Keratinocyte (primary cell): ENCODE results near the gene PUM1. TPM values are rescaled to one million over a fixed set of nuclear protein-coding genes. Genes with fewer than 3 reads are reported as not detected.

Source experiments
- DNase-seq: peaks from one replicate; pipeline ENCODE4 v3.0.0-alpha.2; 2011; ENCODE audit warnings: low read depth, missing footprints, low spot score
- FAIRE-seq: peaks from 2 replicates; lab custom pipeline; 2011; peaks lifted over from hg19 to GRCh38; lab: Jason Lieb, UNC
- H2AFZ ChIP-seq: 2 replicates; pipeline ENCODE4 v1.6.0; 2012; ENCODE audit warnings: low read length, control low read depth, inconsistent platforms; ENCODE audit not compliant: control insufficient read depth
- H3K27ac ChIP-seq: 2 replicates; pipeline ENCODE4 v1.5.1; 2011; ENCODE audit warnings: low read length; ENCODE audit not compliant: control insufficient read depth, insufficient read depth
- H3K27me3 ChIP-seq: 3 replicates; pipeline ENCODE4 v1.6.0; 2011; ENCODE audit warnings: low read length; ENCODE audit not compliant: control insufficient read depth, insufficient read depth; ENCODE audit errors: extremely low read depth
- H3K36me3 ChIP-seq, 2 experiments: 2 replicates in 1 of 2; 3 replicates in 1 of 2; pipeline ENCODE4 v1.5.1; 2011; ENCODE audit warnings: low read length in 2 of 2, mild to moderate bottlenecking in 1 of 2; ENCODE audit not compliant: control insufficient read depth in 2 of 2, insufficient read depth in 2 of 2; ENCODE audit errors: extremely low read depth in 1 of 2
- H3K4me1 ChIP-seq: 3 replicates; pipeline ENCODE4 v1.5.1; 2011; ENCODE audit warnings: low read length; ENCODE audit not compliant: control insufficient read depth, insufficient read depth; ENCODE audit errors: extremely low read depth
- H3K4me2 ChIP-seq: 3 replicates; pipeline ENCODE4 v1.6.0; 2011; ENCODE audit warnings: low read depth, low read length; ENCODE audit not compliant: control insufficient read depth, insufficient read depth; ENCODE audit errors: extremely low read depth
- H3K4me3 ChIP-seq, 3 experiments: fragments of 200-600 bp in 1 of 3; sonication (generic) in 1 of 3; 2 replicates in 2 of 3; 3 replicates in 1 of 3; pipeline ENCODE4 v1.5.1; 2011 to 2016; ENCODE audit warnings: low read length in 3 of 3, mild to moderate bottlenecking in 3 of 3, control low read depth in 2 of 3, inconsistent platforms in 1 of 3, low read depth in 1 of 3, mixed read lengths in 1 of 3, mixed run types in 1 of 3, moderate library complexity in 1 of 3; ENCODE audit not compliant: control insufficient read depth in 2 of 3, insufficient read depth in 2 of 3; ENCODE audit errors: extremely low read depth in 1 of 3
- H3K79me2 ChIP-seq: 2 replicates; pipeline ENCODE4 v1.6.0; 2012; ENCODE audit warnings: low read length; ENCODE audit not compliant: control insufficient read depth, insufficient read depth
- H3K9ac ChIP-seq: 3 replicates; pipeline ENCODE4 v1.6.0; 2011; ENCODE audit warnings: low read length; ENCODE audit not compliant: control insufficient read depth, insufficient read depth; ENCODE audit errors: extremely low read depth
- H3K9me1 ChIP-seq: 3 replicates; pipeline ENCODE4 v1.6.0; 2011; ENCODE audit warnings: low read length; ENCODE audit not compliant: control insufficient read depth, insufficient read depth; ENCODE audit errors: extremely low read depth
- H3K9me3 ChIP-seq: 2 replicates; pipeline ENCODE4 v1.5.1; 2012; ENCODE audit warnings: low read depth, low read length; ENCODE audit not compliant: control insufficient read depth
- H4K20me1 ChIP-seq: 3 replicates; pipeline ENCODE4 v1.6.0; 2011; ENCODE audit warnings: low read length; ENCODE audit not compliant: control insufficient read depth, insufficient read depth; ENCODE audit errors: extremely low read depth
- EZH2 ChIP-seq: IDR thresholded peaks from one replicate; pipeline ENCODE4 v1.6.1; 2012; ENCODE audit warnings: inconsistent platforms, mild to moderate bottlenecking, low read length, moderate library complexity
- dilution Hi-C: fragments of 300-500 bp; cut with MboI; formaldehyde crosslinking; loops from one replicate; pipeline ENCODE4 v1.7.0; 2020; ENCODE audit warnings: low sequenced_read_pairs; ENCODE audit not compliant: extremely low pct_ligation_motif_present
- polyA plus RNA-seq, 5 experiments: library from polyadenylated mRNA; depleted of rRNA in 3 of 5; stranded (reverse) in 3 of 5; stranded (forward) in 1 of 5; unstranded in 1 of 5; fragments of >200 nt; gene quantifications; 1 replicate in 1 of 5; 2 replicates in 3 of 5; 3 replicates in 1 of 5; pipeline versions ENCODE4 v1.2.1 to v1.2.3, GENCODE V29; 2011 to 2012; ENCODE audit warnings: missing spikeins in 2 of 5, low read depth in 1 of 5, low replicate concordance in 1 of 5
- TF ChIP-seq, protein P1 (sequence below), 3 experiments: IDR thresholded peaks in 1 of 3; conservative IDR thresholded peaks in 1 of 3; optimal IDR thresholded peaks in 1 of 3; 2 replicates in 2 of 3; 3 replicates in 1 of 3; pipeline versions ENCODE3 to v1.5.1; 2011; ENCODE audit warnings: low read length in 3 of 3, mild to moderate bottlenecking in 3 of 3, moderate library complexity in 2 of 3, control low read depth in 1 of 3, inconsistent platforms in 1 of 3; ENCODE audit not compliant: insufficient read depth in 2 of 3; ENCODE audit errors: extremely low read depth in 1 of 3

Gene PUM1
- polyA plus RNA-seq, 1 donor (not counting 4 experiments of a cell fraction or from before 2014, with no cell fraction given), result 68.6 TPM

DNA sequence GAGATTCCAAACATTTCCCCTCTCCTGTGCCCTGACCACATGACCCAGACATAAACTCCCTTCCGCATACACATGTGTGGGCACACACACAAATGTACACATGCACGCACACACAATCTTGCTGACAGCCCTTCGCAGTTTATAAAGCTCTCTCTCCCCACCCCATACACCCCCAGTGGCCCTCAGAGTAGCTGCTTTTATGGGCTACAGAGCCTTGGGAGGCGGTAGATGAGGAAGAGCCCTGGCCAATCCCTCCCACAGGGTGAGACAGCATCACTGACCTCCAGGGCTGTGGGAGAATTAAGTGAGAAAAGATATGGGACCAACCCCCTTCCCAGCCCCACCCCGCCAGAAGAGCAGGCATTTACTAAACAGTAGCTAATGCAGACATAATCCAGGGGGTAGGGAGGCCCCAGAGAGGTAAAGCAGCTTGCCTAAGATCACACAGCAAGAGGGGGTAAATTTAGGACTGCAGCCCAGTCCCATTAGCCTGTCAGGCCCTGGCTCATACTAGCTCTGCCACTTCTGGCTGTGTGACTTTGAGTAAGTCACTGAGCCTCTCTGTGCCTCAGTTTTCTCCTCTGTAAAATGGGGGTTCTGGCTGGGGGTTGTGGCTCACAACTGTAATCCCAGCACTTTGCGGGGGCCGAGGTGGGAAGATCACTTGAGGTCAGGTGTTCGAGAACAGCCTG lies 162.0 kb downstream of the PUM1 start:
- DNase-seq (no peak), FAIRE-seq (no peak)
- Histone ChIP-seq H4K20me1 (peaks cover 7% of the 10 kb centered on the region), H3K27me3 (peaks cover 6% of the 10 kb centered on the region), H3K4me3 (no peak overlapping the region), H3K9me3 (no peaks in the 10 kb centered on the region), H3K4me1 (peaks cover 3% of the 10 kb centered on the region), H3K4me2 (no peak overlapping the region), H3K9ac (no peak overlapping the region), H3K27ac (no peak overlapping the region), H3K36me3 (no peaks in the 10 kb centered on the region), H3K9me1 (no peaks in the 10 kb centered on the region), H2AFZ (no peak overlapping the region), H3K79me2 (peaks cover 4% of the 10 kb centered on the region)
- TF ChIP-seq, protein P1, sequence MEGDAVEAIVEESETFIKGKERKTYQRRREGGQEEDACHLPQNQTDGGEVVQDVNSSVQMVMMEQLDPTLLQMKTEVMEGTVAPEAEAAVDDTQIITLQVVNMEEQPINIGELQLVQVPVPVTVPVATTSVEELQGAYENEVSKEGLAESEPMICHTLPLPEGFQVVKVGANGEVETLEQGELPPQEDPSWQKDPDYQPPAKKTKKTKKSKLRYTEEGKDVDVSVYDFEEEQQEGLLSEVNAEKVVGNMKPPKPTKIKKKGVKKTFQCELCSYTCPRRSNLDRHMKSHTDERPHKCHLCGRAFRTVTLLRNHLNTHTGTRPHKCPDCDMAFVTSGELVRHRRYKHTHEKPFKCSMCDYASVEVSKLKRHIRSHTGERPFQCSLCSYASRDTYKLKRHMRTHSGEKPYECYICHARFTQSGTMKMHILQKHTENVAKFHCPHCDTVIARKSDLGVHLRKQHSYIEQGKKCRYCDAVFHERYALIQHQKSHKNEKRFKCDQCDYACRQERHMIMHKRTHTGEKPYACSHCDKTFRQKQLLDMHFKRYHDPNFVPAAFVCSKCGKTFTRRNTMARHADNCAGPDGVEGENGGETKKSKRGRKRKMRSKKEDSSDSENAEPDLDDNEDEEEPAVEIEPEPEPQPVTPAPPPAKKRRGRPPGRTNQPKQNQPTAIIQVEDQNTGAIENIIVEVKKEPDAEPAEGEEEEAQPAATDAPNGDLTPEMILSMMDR (optimal IDR thresholded peaks at IDR 0.05 in 1 of 3, IDR thresholded peaks at IDR 0.05 in 1 of 3, conservative IDR thresholded peaks at IDR 0.05 in 1 of 3; ENCODE audit: extremely low read depth in 1 of 3, insufficient read depth in 2 of 3, low read length in 3 of 3), result no peak
- no peak for TF ChIP-seq EZH2
- dilution Hi-C loops, result loop anchor here (25.0 kb wide), 1 partner anchor 91 kb away; no protein-coding TSS in a partner anchor

DNA sequence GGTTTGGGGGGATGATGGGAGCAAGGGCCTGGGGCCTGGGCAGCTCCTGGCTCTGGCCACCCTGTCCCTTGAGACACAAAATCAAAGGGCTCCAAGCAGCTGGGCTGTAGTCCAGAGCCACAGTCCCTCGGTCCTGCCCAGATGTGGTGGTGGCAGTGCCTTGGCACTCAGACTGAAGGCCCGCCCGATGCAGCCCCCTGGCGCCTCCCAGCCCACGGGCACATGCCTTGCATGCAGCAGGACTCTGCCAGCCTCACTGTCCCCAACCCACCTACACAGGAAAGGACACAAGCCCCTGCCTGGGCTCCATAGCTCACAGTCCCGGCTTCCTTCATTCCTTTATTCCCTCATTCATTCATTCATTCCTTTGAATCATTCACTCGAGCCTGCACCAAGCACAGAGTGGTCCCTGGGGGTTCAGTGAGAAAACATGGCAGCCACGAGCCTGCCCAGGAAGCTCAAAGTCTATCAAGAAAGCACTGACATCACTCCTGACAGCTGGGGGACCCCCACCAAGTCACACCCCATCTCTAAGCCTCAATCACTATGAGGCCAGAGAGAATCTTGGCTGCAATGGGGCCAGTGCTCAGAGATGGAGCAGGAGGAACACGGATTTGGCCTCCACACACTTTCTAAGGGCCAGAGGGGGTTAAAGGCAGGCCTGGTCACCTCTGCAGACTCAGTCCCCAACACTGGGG lies 162.8 kb downstream of the PUM1 start:
- Histone ChIP-seq H4K20me1 (peaks cover 7% of the 10 kb centered on the region), H3K9me3 (no peaks in the 10 kb centered on the region), H2AFZ (no peak overlapping the region), H3K27ac (no peak overlapping the region), H3K79me2 (peaks cover 4% of the 10 kb centered on the region), H3K4me2 (no peak overlapping the region), H3K4me1 (peaks cover 3% of the 10 kb centered on the region), H3K9ac (no peak overlapping the region), H3K36me3 (no peaks in the 10 kb centered on the region), H3K9me1 (no peaks in the 10 kb centered on the region), H3K4me3 (no peak overlapping the region), H3K27me3 (peaks cover 5% of the 10 kb centered on the region)
- dilution Hi-C loops, result loop anchor here (25.0 kb wide), 1 partner anchor 90 kb away; no protein-coding TSS in a partner anchor
- DNase-seq, result no peak
- TF ChIP-seq, protein P1 (optimal IDR thresholded peaks at IDR 0.05 in 1 of 3, IDR thresholded peaks at IDR 0.05 in 1 of 3, conservative IDR thresholded peaks at IDR 0.05 in 1 of 3; ENCODE audit: extremely low read depth in 1 of 3, insufficient read depth in 2 of 3, low read length in 3 of 3), result no peak
- no peak for TF ChIP-seq EZH2
- no peak for FAIRE-seq
